ENCODE results near the gene COL6A3. TPM values are rescaled to one million over a fixed set of nuclear protein-coding genes. Genes with fewer than 3 reads are reported as not detected.

The COL6A3 gene
- total RNA-seq, 1 donor from 2014 or later: 156 TPM

GRCh38 chr2:237280939-237281338, 133.0 kb downstream of the COL6A3 start:
- H3K27ac ChIP-seq: peak overlapping the region in 1 of 2 donors; percentile 13
- TF ChIP-seq CTCF (IDR thresholded peaks at IDR 0.05): no peak
- H3K27me3 ChIP-seq: no peaks in the 10 kb centered on the region
- H3K36me3 ChIP-seq: no peaks in the 10 kb centered on the region
- no peaks in the 10 kb centered on the region for H3K9me3 ChIP-seq
- intact Hi-C loops (cut with DNase I): loop anchor here (5.0 kb wide), 1 partner anchor 41 kb away; no protein-coding TSS in a partner anchor
- H3K4me3 ChIP-seq: no peak overlapping the region
- H3K4me1 ChIP-seq: peaks cover 0 to 11% of the 10 kb centered on the region in 2 donors
- DNase-seq (ENCODE audit: low spot score in 2 of 2): no peak

GRCh38 chr2:237280229-237280628, 133.7 kb downstream of the COL6A3 start:
- H3K9me3 ChIP-seq: no peaks in the 10 kb centered on the region
- intact Hi-C loops (cut with DNase I): loop anchor here (5.0 kb wide), 1 partner anchor 42 kb away; no protein-coding TSS in a partner anchor
- H3K4me1 ChIP-seq: peaks cover 0 to 11% of the 10 kb centered on the region in 2 donors
- no peaks in the 10 kb centered on the region for H3K27me3 ChIP-seq
- peak overlapping the region in 1 of 2 donors; percentile 13 for H3K27ac ChIP-seq
- H3K36me3 ChIP-seq: no peaks in the 10 kb centered on the region
- no peak for TF ChIP-seq CTCF (IDR thresholded peaks at IDR 0.05)
- no peak overlapping the region for H3K4me3 ChIP-seq
- no peak for DNase-seq (ENCODE audit: low spot score in 2 of 2)

GRCh38 chr2:237279012-237279768, 134.8 kb downstream of the COL6A3 start:
- Histone ChIP-seq H3K27me3 (no peaks in the 10 kb centered on the region), H3K4me1 (peaks cover 0 to 11% of the 10 kb centered on the region in 2 donors), H3K36me3 (no peaks in the 10 kb centered on the region), H3K9me3 (no peaks in the 10 kb centered on the region), H3K27ac (peak overlapping the region in 1 of 2 donors; percentile 30), H3K4me3 (no peak overlapping the region)
- DNase-seq (ENCODE audit: low spot score in 2 of 2): no peak
- intact Hi-C loops (cut with DNase I): no loop called here
- no peak for TF ChIP-seq CTCF (IDR thresholded peaks at IDR 0.05)

GRCh38 chr2:237278568-237278967, 135.4 kb downstream of the COL6A3 start:
- intact Hi-C loops (cut with DNase I): no loop called here
- H3K27ac ChIP-seq: peak overlapping the region; percentile 16 to 30
- TF ChIP-seq CTCF (IDR thresholded peaks at IDR 0.05): no peak
- peak in 1 of 2 donors; percentile 86 for DNase-seq (ENCODE audit: low spot score in 2 of 2)
- no peaks in the 10 kb centered on the region for H3K36me3 ChIP-seq
- H3K4me1 ChIP-seq: peaks cover 0 to 11% of the 10 kb centered on the region in 2 donors
- H3K27me3 ChIP-seq: no peaks in the 10 kb centered on the region
- no peaks in the 10 kb centered on the region for H3K9me3 ChIP-seq
- no peak overlapping the region for H3K4me3 ChIP-seq

GRCh38 chr2:237276716-237277490, 137.1 kb downstream of the COL6A3 start:
- Histone ChIP-seq H3K4me1 (peaks cover 0 to 11% of the 10 kb centered on the region in 2 donors), H3K4me3 (no peak overlapping the region), H3K27ac (no peak overlapping the region), H3K27me3 (no peaks in the 10 kb centered on the region), H3K36me3 (no peaks in the 10 kb centered on the region), H3K9me3 (no peaks in the 10 kb centered on the region)
- intact Hi-C loops (cut with DNase I): no loop called here
- TF ChIP-seq CTCF (IDR thresholded peaks at IDR 0.05): no peak
- no peak for DNase-seq (ENCODE audit: low spot score in 2 of 2)

Other genes with a start within 250 kb of the COL6A3 start
- 91.0 TPM for gene MLPH, start 73.1 kb upstream of the COL6A3 start, total RNA-seq
- gene PRLH, start 152.4 kb upstream of the COL6A3 start, total RNA-seq: not detected
- 0.32 TPM for gene RAB17, start 176.6 kb upstream of the COL6A3 start, total RNA-seq
- 133 TPM for gene LRRFIP1, start 213.4 kb upstream of the COL6A3 start, total RNA-seq